ENCODE data around the gene GABRA5.

Gene GABRA5

GRCh38 chr15:26941489-26941888, 74.6 kb downstream of the GABRA5 start:
- H3K27ac ChIP-seq (ENCODE audit: low read length) = no peak overlapping the region
- no peaks in the 10 kb centered on the region for H3K27me3 ChIP-seq (ENCODE audit: low read depth, low read length)
- no peak overlapping the region for H3K4me3 ChIP-seq (ENCODE audit: low read length)
- H3K4me2 ChIP-seq (ENCODE audit: low read length) = no peak overlapping the region
- no peaks in the 10 kb centered on the region for H4K20me1 ChIP-seq (ENCODE audit: insufficient read depth, low read length)
- no peak overlapping the region for H3K9ac ChIP-seq (ENCODE audit: low read length)
- no peak overlapping the region for H2AFZ ChIP-seq (ENCODE audit: low read depth, low read length)
- no peaks in the 10 kb centered on the region for H3K79me2 ChIP-seq (ENCODE audit: low read length)
- no peak for TF ChIP-seq CTCF (IDR thresholded peaks at IDR 0.05; ENCODE audit: low read depth, low read length)
- TF ChIP-seq EZH2phosphoT487 (IDR thresholded peaks at IDR 0.05; ENCODE audit: low read depth) = no peak
- no peaks in the 10 kb centered on the region for H3K9me3 ChIP-seq (ENCODE audit: insufficient read depth, low read length)
- H3K4me1 ChIP-seq (ENCODE audit: low read length) = no peaks in the 10 kb centered on the region
- H3K36me3 ChIP-seq (replicated peaks; ENCODE audit: low read depth, low read length) = no peaks in the 10 kb centered on the region

- Histone ChIP-seq H3K4me3 (ENCODE audit: low read length) (no peak overlapping the region), H3K27me3 (ENCODE audit: low read depth, low read length) (no peaks in the 10 kb centered on the region), H4K20me1 (ENCODE audit: insufficient read depth, low read length) (no peaks in the 10 kb centered on the region), H3K4me1 (ENCODE audit: low read length) (no peaks in the 10 kb centered on the region), H3K36me3 (replicated peaks; ENCODE audit: low read depth, low read length) (no peaks in the 10 kb centered on the region), H3K79me2 (ENCODE audit: low read length) (no peaks in the 10 kb centered on the region), H3K9ac (ENCODE audit: low read length) (no peak overlapping the region), H2AFZ (ENCODE audit: low read depth, low read length) (no peak overlapping the region), H3K27ac (ENCODE audit: low read length) (no peak overlapping the region), H3K4me2 (ENCODE audit: low read length) (no peak overlapping the region), H3K9me3 (ENCODE audit: insufficient read depth, low read length) (no peaks in the 10 kb centered on the region)
- TF ChIP-seq CTCF (IDR thresholded peaks at IDR 0.05; ENCODE audit: low read depth, low read length) = no peak
- TF ChIP-seq EZH2phosphoT487 (IDR thresholded peaks at IDR 0.05; ENCODE audit: low read depth) = no peak
These were observed 77.0 kb downstream of the GABRA5 start for GRCh38 chr15:26943866-26944265.

GRCh38 chr15:26945046-26945445, 78.2 kb downstream of the GABRA5 start:
- no peaks in the 10 kb centered on the region for H3K27me3 ChIP-seq (ENCODE audit: low read depth, low read length)
- no peaks in the 10 kb centered on the region for H3K36me3 ChIP-seq (replicated peaks; ENCODE audit: low read depth, low read length)
- H3K27ac ChIP-seq (ENCODE audit: low read length) = no peak overlapping the region
- no peaks in the 10 kb centered on the region for H3K4me1 ChIP-seq (ENCODE audit: low read length)
- no peaks in the 10 kb centered on the region for H3K9me3 ChIP-seq (ENCODE audit: insufficient read depth, low read length)
- no peaks in the 10 kb centered on the region for H3K79me2 ChIP-seq (ENCODE audit: low read length)
- no peak overlapping the region for H2AFZ ChIP-seq (ENCODE audit: low read depth, low read length)
- TF ChIP-seq EZH2phosphoT487 (IDR thresholded peaks at IDR 0.05; ENCODE audit: low read depth) (no peak), CTCF (IDR thresholded peaks at IDR 0.05; ENCODE audit: low read depth, low read length) (no peak)
- no peak overlapping the region for H3K4me2 ChIP-seq (ENCODE audit: low read length)
- H4K20me1 ChIP-seq (ENCODE audit: insufficient read depth, low read length) = no peaks in the 10 kb centered on the region
- no peak overlapping the region for H3K4me3 ChIP-seq (ENCODE audit: low read length)
- no peak overlapping the region for H3K9ac ChIP-seq (ENCODE audit: low read length)

- Histone ChIP-seq H3K9ac (ENCODE audit: low read length) (no peak overlapping the region), H3K4me3 (ENCODE audit: low read length) (no peak overlapping the region), H3K4me2 (ENCODE audit: low read length) (no peak overlapping the region), H3K27ac (ENCODE audit: low read length) (no peak overlapping the region), H3K27me3 (ENCODE audit: low read depth, low read length) (no peaks in the 10 kb centered on the region), H4K20me1 (ENCODE audit: insufficient read depth, low read length) (no peaks in the 10 kb centered on the region), H3K4me1 (ENCODE audit: low read length) (no peaks in the 10 kb centered on the region), H2AFZ (ENCODE audit: low read depth, low read length) (no peak overlapping the region), H3K36me3 (replicated peaks; ENCODE audit: low read depth, low read length) (no peaks in the 10 kb centered on the region), H3K9me3 (ENCODE audit: insufficient read depth, low read length) (no peaks in the 10 kb centered on the region), H3K79me2 (ENCODE audit: low read length) (no peaks in the 10 kb centered on the region)
- TF ChIP-seq CTCF (IDR thresholded peaks at IDR 0.05; ENCODE audit: low read depth, low read length) = no peak
These were observed 83.1 kb downstream of the GABRA5 start for GRCh38 chr15:26950001-26950400.

All from OCI-LY3 (cell line).